H9 (cell line): ENCODE results near the gene TMEM116. TPM values are rescaled to one million over a fixed set of nuclear protein-coding genes. Genes with fewer than 3 reads are reported as not detected.
"Not testable (repeated sequence)": the region's sequence is repeated elsewhere in the genome, so short reads cannot be mapped to it uniquely, and the experiment has no call there.

ENCODE experiments used
- DNase-seq: peaks from one replicate; pipeline ENCODE4 v3.0.0-alpha.2; 2017
- H2AFZ ChIP-seq: one replicate; pipeline ENCODE4 v1.6.1; 2013; ENCODE audit warnings: mild to moderate bottlenecking, low read length, control low read depth, moderate library complexity
- H2AK5ac ChIP-seq: 2 replicates; pipeline ENCODE4 v1.6.1; 2013; ENCODE audit warnings: low read length, control low read depth, mixed read lengths; ENCODE audit not compliant: insufficient read length
- H2BK120ac ChIP-seq: one replicate; pipeline ENCODE4 v1.6.1; 2013; ENCODE audit warnings: low read depth, mild to moderate bottlenecking, low read length, control low read depth, inconsistent platforms; ENCODE audit not compliant: poor library complexity, severe bottlenecking
- H2BK12ac ChIP-seq: 2 replicates; pipeline ENCODE4 v1.6.1; 2013; ENCODE audit warnings: low read length, control low read depth, mixed read lengths, low read depth; ENCODE audit not compliant: insufficient read length
- H2BK15ac ChIP-seq: 2 replicates; pipeline ENCODE4 v1.6.1; 2013; ENCODE audit warnings: low read depth, low read length, control low read depth
- H2BK20ac ChIP-seq: one replicate; pipeline ENCODE4 v1.6.1; 2013; ENCODE audit warnings: low read depth, mild to moderate bottlenecking, low read length, control low read depth, inconsistent platforms; ENCODE audit not compliant: poor library complexity, severe bottlenecking
- H2BK5ac ChIP-seq: 2 replicates; pipeline ENCODE4 v1.6.1; 2013; ENCODE audit warnings: low read length, control low read depth, mixed read lengths; ENCODE audit not compliant: insufficient read length
- H3K14ac ChIP-seq: 2 replicates; pipeline ENCODE4 v1.6.1; 2013; ENCODE audit warnings: low read length, control low read depth; ENCODE audit not compliant: insufficient read depth
- H3K18ac ChIP-seq: 2 replicates; pipeline ENCODE4 v1.6.1; 2013; ENCODE audit warnings: low read depth, mild to moderate bottlenecking, mixed read lengths, low read length, control low read depth; ENCODE audit not compliant: insufficient read length
- H3K23ac ChIP-seq: 2 replicates; pipeline ENCODE4 v1.6.1; 2013; ENCODE audit warnings: low read length, control low read depth, mixed read lengths, low read depth; ENCODE audit not compliant: insufficient read length
- H3K23me2 ChIP-seq: 2 replicates; pipeline ENCODE4 v1.6.1; 2013; ENCODE audit warnings: low read depth, mild to moderate bottlenecking, mixed read lengths, low read length, control low read depth; ENCODE audit not compliant: insufficient read length, poor library complexity, severe bottlenecking
- H3K27ac ChIP-seq: 2 replicates; pipeline ENCODE4 v1.5.1; 2013; ENCODE audit warnings: low read length, control low read depth, mixed read lengths, low read depth; ENCODE audit not compliant: insufficient read length
- H3K27me3 ChIP-seq: 2 replicates; pipeline ENCODE4 v1.6.1; 2013; ENCODE audit warnings: low read length, control low read depth, inconsistent platforms; ENCODE audit not compliant: insufficient read depth
- H3K4ac ChIP-seq: 2 replicates; pipeline ENCODE4 v1.6.1; 2013; ENCODE audit warnings: low read depth, mild to moderate bottlenecking, control low read depth, inconsistent platforms, low read length, moderate library complexity
- H3K4me1 ChIP-seq: 2 replicates; pipeline ENCODE4 v1.6.1; 2013; ENCODE audit warnings: low read length, control low read depth, inconsistent platforms; ENCODE audit not compliant: insufficient read depth
- H3K4me2 ChIP-seq: 2 replicates; pipeline ENCODE4 v1.6.1; 2013; ENCODE audit warnings: low read length, control low read depth, mixed read lengths; ENCODE audit not compliant: insufficient read length, insufficient read depth
- H3K56ac ChIP-seq: 2 replicates; pipeline ENCODE4 v1.6.1; 2013; ENCODE audit warnings: low read depth, mild to moderate bottlenecking, mixed read lengths, low read length, control low read depth; ENCODE audit not compliant: insufficient read length
- H3K79me1 ChIP-seq: 2 replicates; pipeline ENCODE4 v1.6.1; 2013; ENCODE audit warnings: low read depth, mild to moderate bottlenecking, moderate library complexity, low read length, control low read depth, inconsistent platforms; ENCODE audit not compliant: insufficient read depth, poor library complexity, severe bottlenecking
- H3K79me2 ChIP-seq: 2 replicates; pipeline ENCODE4 v1.6.1; 2013; ENCODE audit warnings: low read length, control low read depth, inconsistent platforms; ENCODE audit not compliant: insufficient read depth
- H3K9ac ChIP-seq: 2 replicates; pipeline ENCODE4 v1.6.1; 2013; ENCODE audit warnings: low read length, control low read depth, mixed read lengths; ENCODE audit not compliant: insufficient read length; ENCODE audit errors: extremely low read depth
- H3K9me3 ChIP-seq: one replicate; pipeline ENCODE4 v1.6.1; 2013; ENCODE audit warnings: low read depth, low read length, inconsistent platforms; ENCODE audit not compliant: control insufficient read depth
- H3T11ph ChIP-seq: one replicate; pipeline ENCODE4 v1.6.1; 2013; ENCODE audit warnings: mild to moderate bottlenecking, low read length, control low read depth, inconsistent platforms
- H4K20me1 ChIP-seq: one replicate; pipeline ENCODE4 v1.6.1; 2013; ENCODE audit not compliant: control insufficient read depth, insufficient read length, insufficient read depth
- H4K5ac ChIP-seq: 2 replicates; pipeline ENCODE4 v1.6.1; 2013; ENCODE audit warnings: low read depth, mild to moderate bottlenecking, mixed read lengths, low read length, control low read depth; ENCODE audit not compliant: insufficient read length
- H4K8ac ChIP-seq: replicated peaks from 2 replicates; pipeline ENCODE4 v1.6.1; 2013; ENCODE audit warnings: low read length, control low read depth, mixed read lengths, low read depth; ENCODE audit not compliant: insufficient read length
- H4K91ac ChIP-seq: 2 replicates; pipeline ENCODE4 v1.6.1; 2013; ENCODE audit warnings: low read depth, mild to moderate bottlenecking, moderate library complexity, mixed read lengths, low read length, control low read depth; ENCODE audit not compliant: insufficient read length
- H3K27ac Mint-ChIP-seq, 3 experiments: 2 replicates in 2 of 3; 3 replicates in 1 of 3; pipeline ENCODE4 v1.8.0; 2020 to 2021; ENCODE audit warnings: mixed read lengths in 3 of 3, mild to moderate bottlenecking in 1 of 3, moderate library complexity in 1 of 3
- H3K27me3 Mint-ChIP-seq: 2 replicates; pipeline ENCODE4 v1.8.0; 2021; ENCODE audit warnings: low read depth, mild to moderate bottlenecking, moderate library complexity, mixed read lengths
- H3K36me3 Mint-ChIP-seq, 3 experiments: 2 replicates in 2 of 3; 3 replicates in 1 of 3; pipeline ENCODE4 v1.8.0; 2020 to 2021; ENCODE audit warnings: low read depth in 3 of 3, mixed read lengths in 3 of 3; ENCODE audit not compliant: insufficient read depth in 1 of 3
- H3K4me1 Mint-ChIP-seq, 2 experiments: 2 replicates each; pipeline ENCODE4 v1.8.0; 2020; ENCODE audit warnings: mixed read lengths in 2 of 2
- H3K4me3 Mint-ChIP-seq, 2 experiments: 2 replicates in 1 of 2; 3 replicates in 1 of 2; pipeline ENCODE4 v1.8.0; 2020 to 2021; ENCODE audit warnings: mild to moderate bottlenecking in 2 of 2, mixed read lengths in 2 of 2, moderate library complexity in 1 of 2
- H3K9me3 Mint-ChIP-seq, 2 experiments: 2 replicates in 1 of 2; 3 replicates in 1 of 2; pipeline ENCODE4 v1.8.0; 2020; ENCODE audit warnings: mild to moderate bottlenecking in 2 of 2, mixed read lengths in 2 of 2, moderate library complexity in 1 of 2
- CTCF ChIP-seq: fragments of 200-600 bp; sonication (generic); conservative IDR thresholded peaks from 3 replicates; pipeline ENCODE4 v1.8.0; 2021; ENCODE audit warnings: antibody characterized with exemption, mild to moderate bottlenecking
- WGBS: extraction: QIAGEN DNeasy Blood & Tissue Kit; methylation state at CpG from one replicate; pipeline ENCODE4 v1.1.7; 2013; ENCODE audit warnings: missing lambda C conversion rate, low lambda C conversion rate, mixed read lengths; ENCODE audit not compliant: insufficient read length; ENCODE audit errors: extremely low coverage; 5-methylcytosine and 5-hydroxymethylcytosine counted together
- total RNA-seq: library from RNA; stranded (reverse); gene quantifications from 2 replicates; pipeline ENCODE4 v1.2.1, GENCODE V29; 2021

TMEM116 gene
- total RNA-seq, 1 experiment from 2014 or later, result 10.8 TPM

- Histone ChIP-seq H3K9me3 (no peaks in the 10 kb centered on the region), H3K27me3 (no peaks in the 10 kb centered on the region), H2BK12ac (no peak overlapping the region), H3T11ph (no peak overlapping the region), H3K23ac (no peak overlapping the region), H4K20me1 (no peaks in the 10 kb centered on the region), H2BK120ac (no peak overlapping the region), H4K91ac (no peak overlapping the region), H3K79me2 (no peaks in the 10 kb centered on the region), H3K4ac (no peak overlapping the region), H3K14ac (no peak overlapping the region), H2AFZ (no peak overlapping the region), H3K23me2 (no peaks in the 10 kb centered on the region), H3K79me1 (no peaks in the 10 kb centered on the region), H3K27ac (no peak overlapping the region), H2AK5ac (no peak overlapping the region), H2BK5ac (no peak overlapping the region), H2BK20ac (no peak overlapping the region), H3K9ac (no peak overlapping the region), H2BK15ac (no peak overlapping the region), H4K5ac (no peak overlapping the region), H3K18ac (no peak overlapping the region), H3K4me2 (no peak overlapping the region), H3K4me1 (no peaks in the 10 kb centered on the region), H4K8ac (no peak overlapping the region), H3K56ac (no peak overlapping the region)
- no CpG with 5 or more reads among the region's 8 CpGs for WGBS
- Mint-ChIP-seq H3K4me3 (no peak overlapping the region), H3K4me1 (peaks cover 4 to 5% of the 10 kb centered on the region in 2 experiments), H3K36me3 (peaks cover 0 to 7% (median 4%) of the 10 kb centered on the region in 3 experiments; a peak in 4 of 7 replicates), H3K27me3 (no peaks in the 10 kb centered on the region), H3K9me3 (no peaks in the 10 kb centered on the region), H3K27ac (no peak overlapping the region; a peak in 2 of 7 replicates)
- TF ChIP-seq CTCF, result no peak
- no peak for DNase-seq
Observed at GRCh38 chr12:112000820-112001219, 12.1 kb downstream of the TMEM116 start.

- not testable (repeated sequence) for H3K4me1 Mint-ChIP-seq
Observed at GRCh38 chr12:111999129-111999528, 13.8 kb downstream of the TMEM116 start.

More at GRCh38 chr12:111999129-111999528, 13.8 kb downstream of the TMEM116 start:
- H3K56ac ChIP-seq, H3K79me1 ChIP-seq, H3K23ac ChIP-seq, H3K9me3 ChIP-seq, H2BK120ac ChIP-seq, H2BK15ac ChIP-seq, H2BK12ac ChIP-seq, DNase-seq, H2BK5ac ChIP-seq, H2BK20ac ChIP-seq, H3K9me3 Mint-ChIP-seq, H4K5ac ChIP-seq, H3K27me3 Mint-ChIP-seq, H4K8ac ChIP-seq, H3K4me2 ChIP-seq, H3K27ac ChIP-seq, H3K27me3 ChIP-seq, H2AK5ac ChIP-seq, H3K4ac ChIP-seq, H3K4me1 ChIP-seq, H4K91ac ChIP-seq, H3K4me3 Mint-ChIP-seq, H3T11ph ChIP-seq, H3K27ac Mint-ChIP-seq, H4K20me1 ChIP-seq, H3K18ac ChIP-seq, H3K36me3 Mint-ChIP-seq, H3K14ac ChIP-seq, H3K23me2 ChIP-seq, H3K9ac ChIP-seq, H3K79me2 ChIP-seq, H2AFZ ChIP-seq: not testable (repeated sequence)
- no CpG with 5 or more reads among the region's 9 CpGs for WGBS
